OCI-LY1 (cell line): ENCODE data around the gene IQCN.

Source experiments
- EZH2 ChIP-seq: fragments of 200-600 bp; sonication (generic), shearing (Covaris generic); IDR thresholded peaks from 2 replicates; pipeline ENCODE4 v1.8.0; 2017; ENCODE audit warnings: borderline replicate concordance, mixed run types, mild to moderate bottlenecking, antibody characterized with exemption, low read length, moderate library complexity, mixed read lengths
- TF ChIP-seq, protein P1 (sequence below): fragments of 200-600 bp; sonication (generic), shearing (Covaris generic); IDR thresholded peaks from 2 replicates; pipeline ENCODE4 v1.5.1; 2017; ENCODE audit warnings: mild to moderate bottlenecking, antibody characterized with exemption, low read length, moderate library complexity, mixed read lengths

DNA sequence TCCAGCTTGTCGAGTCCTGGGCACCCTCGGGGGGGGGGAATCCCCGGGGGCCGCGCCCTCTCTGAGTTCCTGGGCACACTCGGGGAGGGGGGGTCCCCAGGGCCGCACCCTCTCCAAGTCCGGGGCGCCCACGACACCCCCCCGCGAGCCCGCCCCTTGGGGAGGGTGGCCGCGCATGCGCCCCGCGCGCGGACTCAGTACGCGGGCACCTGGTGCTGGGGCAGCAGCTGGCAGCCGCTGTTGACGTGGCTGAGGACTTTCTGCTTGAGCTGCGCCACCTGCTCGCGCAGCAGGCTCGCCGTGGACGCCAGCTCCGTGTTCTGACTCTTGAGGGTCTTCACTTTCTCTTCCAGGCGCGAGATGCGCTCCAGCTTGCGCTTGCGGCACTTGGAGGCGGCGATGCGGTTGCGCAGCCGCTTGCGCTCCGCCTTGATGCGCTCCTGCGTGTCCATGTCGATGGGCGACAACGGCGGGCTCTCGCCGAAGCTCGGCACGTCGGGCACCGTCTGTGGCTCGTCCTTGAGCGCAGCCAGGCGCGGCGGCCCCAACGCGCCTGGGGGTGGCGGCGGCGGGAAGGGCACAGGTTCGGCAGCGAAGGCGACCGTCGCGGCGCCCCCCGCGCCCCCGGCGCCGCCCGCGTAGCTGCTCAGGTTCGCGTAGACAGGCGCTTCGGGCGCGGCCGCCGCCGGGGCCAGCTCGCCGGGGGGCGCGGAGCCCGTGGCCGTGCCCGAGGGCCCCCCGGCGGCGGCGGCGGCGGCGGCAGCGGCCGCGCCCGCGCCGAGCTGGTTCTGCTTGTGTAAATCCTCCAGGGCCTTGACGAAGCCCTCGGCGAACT is 6.2 kb upstream of the IQCN start:
- TF ChIP-seq, protein P1, sequence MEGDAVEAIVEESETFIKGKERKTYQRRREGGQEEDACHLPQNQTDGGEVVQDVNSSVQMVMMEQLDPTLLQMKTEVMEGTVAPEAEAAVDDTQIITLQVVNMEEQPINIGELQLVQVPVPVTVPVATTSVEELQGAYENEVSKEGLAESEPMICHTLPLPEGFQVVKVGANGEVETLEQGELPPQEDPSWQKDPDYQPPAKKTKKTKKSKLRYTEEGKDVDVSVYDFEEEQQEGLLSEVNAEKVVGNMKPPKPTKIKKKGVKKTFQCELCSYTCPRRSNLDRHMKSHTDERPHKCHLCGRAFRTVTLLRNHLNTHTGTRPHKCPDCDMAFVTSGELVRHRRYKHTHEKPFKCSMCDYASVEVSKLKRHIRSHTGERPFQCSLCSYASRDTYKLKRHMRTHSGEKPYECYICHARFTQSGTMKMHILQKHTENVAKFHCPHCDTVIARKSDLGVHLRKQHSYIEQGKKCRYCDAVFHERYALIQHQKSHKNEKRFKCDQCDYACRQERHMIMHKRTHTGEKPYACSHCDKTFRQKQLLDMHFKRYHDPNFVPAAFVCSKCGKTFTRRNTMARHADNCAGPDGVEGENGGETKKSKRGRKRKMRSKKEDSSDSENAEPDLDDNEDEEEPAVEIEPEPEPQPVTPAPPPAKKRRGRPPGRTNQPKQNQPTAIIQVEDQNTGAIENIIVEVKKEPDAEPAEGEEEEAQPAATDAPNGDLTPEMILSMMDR: no peak
- no peak for TF ChIP-seq EZH2
